SHP77 treated with DMSO at 0.1 percent for 48 hours (cell line): ENCODE measurements around the gene TRIM69.

ENCODE experiments used
- DNase-seq: peaks from one replicate; lab custom pipeline; 2025; lab: John Stamatoyannopoulos, UW

Gene TRIM69

DNA sequence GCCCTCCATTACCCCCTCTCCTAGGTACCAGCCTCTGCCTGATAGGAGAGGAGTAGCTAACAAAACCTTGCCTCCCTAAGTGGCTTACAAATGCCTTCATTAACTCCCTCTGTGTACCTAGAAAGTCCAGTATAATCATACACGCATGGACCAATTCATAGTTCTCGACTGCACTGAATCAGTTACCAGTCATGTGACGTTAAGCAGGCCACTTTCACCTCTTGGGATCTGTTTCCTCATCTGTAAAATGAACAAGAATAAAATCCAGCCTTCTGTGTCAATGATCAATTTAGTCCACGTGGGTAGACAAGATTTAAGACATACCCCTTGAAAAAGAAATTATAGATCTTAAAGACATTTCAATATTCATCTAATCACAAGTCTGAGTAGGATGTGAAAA, 72.2 kb downstream of the TRIM69 start:
- no peak for DNase-seq

DNA sequence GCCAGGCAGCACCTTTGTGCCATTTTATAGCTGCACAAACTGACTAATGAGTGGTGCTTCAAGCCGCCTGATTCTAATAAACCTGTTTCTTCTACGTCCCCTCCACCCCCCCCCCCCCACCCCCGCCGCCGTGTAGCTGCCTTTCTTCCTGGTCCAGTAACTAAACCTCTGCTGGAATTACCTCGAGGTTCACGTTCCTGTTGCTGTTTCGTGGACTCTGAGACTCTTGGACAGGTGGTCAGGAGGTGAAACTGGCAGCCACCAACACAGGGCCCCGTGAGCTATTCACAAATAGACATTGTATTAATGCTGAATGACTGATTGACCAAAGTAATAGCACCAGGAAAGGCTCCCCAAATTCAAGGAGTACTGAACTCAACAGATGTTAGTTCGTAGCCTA, 73.9 kb downstream of the TRIM69 start:
- DNase-seq = no peak

DNA sequence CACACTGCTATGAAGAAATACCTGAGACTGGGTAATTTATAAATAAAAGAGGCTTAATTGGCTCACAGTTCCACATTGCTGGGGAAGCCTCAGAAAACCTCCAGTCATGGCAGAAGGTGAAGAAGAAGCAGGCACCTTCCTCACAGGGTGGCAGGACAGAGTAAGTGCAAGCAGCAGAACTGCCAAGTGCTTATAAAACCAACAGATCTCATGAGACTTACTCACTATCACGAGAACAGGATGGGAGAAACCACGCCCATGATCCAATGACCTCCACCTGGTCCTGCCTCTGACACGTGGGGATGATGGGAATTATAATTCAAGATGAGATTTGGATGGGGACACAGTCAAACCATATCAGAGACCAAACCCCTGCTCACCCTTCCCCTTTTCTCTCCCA, 75.0 kb downstream of the TRIM69 start:
- no peak for DNase-seq

DNA sequence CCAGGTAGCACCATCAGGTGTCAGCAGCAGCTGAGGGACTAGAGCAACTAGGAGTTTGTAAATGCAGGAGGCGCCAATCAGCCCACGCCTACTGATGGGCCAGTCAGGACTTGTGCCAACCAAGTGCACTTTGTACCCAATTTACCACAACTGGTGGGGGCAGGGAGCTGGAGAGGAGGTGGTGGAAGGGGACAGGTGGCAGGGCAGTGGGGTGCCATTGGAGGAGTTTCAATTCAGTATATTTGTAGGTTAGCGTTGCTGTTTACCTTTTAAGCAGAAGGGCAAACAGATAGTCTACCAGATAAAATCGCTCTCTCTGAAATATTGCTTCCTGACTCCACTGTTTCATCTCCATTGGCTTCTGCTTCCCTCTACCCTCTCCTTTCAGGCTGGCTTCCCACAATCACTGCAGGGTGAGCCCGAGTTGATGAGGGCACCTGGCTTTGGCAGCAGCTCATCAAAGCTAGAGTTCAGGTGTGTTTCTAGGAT, 75.7 kb downstream of the TRIM69 start:
- peak; percentile 45 for DNase-seq

DNA sequence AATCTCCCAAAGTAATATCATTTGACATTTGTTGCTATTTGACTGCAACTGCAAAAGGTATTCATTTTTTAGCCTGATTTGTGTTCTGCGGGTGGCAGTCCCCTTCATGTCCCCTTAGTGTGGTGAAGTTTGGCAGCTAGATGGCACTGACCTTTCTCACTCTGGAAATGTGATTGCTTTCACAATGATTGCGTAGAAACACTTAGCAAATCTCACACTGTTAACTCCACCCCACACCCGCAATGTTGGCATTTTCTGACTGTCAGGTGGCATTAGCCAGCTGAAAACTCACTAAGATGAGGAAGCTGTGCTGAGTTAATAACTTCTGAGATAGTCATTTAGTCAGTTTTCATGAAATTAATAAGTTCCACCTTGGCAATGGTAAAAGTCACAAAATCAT, 76.9 kb downstream of the TRIM69 start:
- no peak for DNase-seq
